Heart right ventricle (tissue), 16 donors: ENCODE measurements around the gene EIF1AX. TPM values are rescaled to one million over a fixed set of nuclear protein-coding genes. Genes with fewer than 3 reads are reported as not detected.

ENCODE experiments used
- ATAC-seq, 8 donors: fragments of 200-7000 bp; cut with Tn5 transposase; one replicate each; pipeline ENCODE4 v1.9.1; 2020; ENCODE audit warnings: mild to moderate bottlenecking in 8 of 8, moderate library complexity in 8 of 8, moderate number of reproducible peaks in 1 of 8
- DNase-seq, 2 donors: peaks; one replicate each; pipeline ENCODE4 v3.0.0-alpha.2; 2020
- H3K27ac ChIP-seq, 10 donors: fragments of 200-600 bp; sonication (generic) in 2 of 10; one replicate each; pipeline versions ENCODE4 v1.5.0 to v1.8.0; 2020 to 2022; ENCODE audit warnings: mild to moderate bottlenecking in 3 of 10
- H3K27me3 ChIP-seq, 7 donors: fragments of 200-600 bp; one replicate each; pipeline ENCODE4 v1.8.0; 2021 to 2022; ENCODE audit warnings: mild to moderate bottlenecking in 2 of 7
- H3K36me3 ChIP-seq, 9 donors: fragments of 200-600 bp; sonication (generic) in 1 of 9; one replicate each; pipeline versions ENCODE4 v1.5.0 to v1.8.0; 2020 to 2022; ENCODE audit warnings: mild to moderate bottlenecking in 2 of 9
- H3K4me1 ChIP-seq, 9 donors: fragments of 200-600 bp; sonication (generic) in 1 of 9; one replicate each; pipeline versions ENCODE4 v1.5.0 to v1.8.0; 2020 to 2022; ENCODE audit warnings: mild to moderate bottlenecking in 4 of 9
- H3K4me3 ChIP-seq, 10 donors: fragments of 200-600 bp; sonication (generic) in 2 of 10; one replicate each; pipeline versions ENCODE4 v1.5.0 to v1.8.0; 2020 to 2022; ENCODE audit warnings: mild to moderate bottlenecking in 7 of 10, moderate library complexity in 2 of 10
- H3K9me3 ChIP-seq, 11 donors: fragments of 200-600 bp in 10 of 11; sonication (generic) in 2 of 11; one replicate each; pipeline versions ENCODE4 v1.5.0 to v1.8.0; 2013 to 2022; ENCODE audit warnings: mild to moderate bottlenecking in 2 of 11, control low read depth in 1 of 11, moderate library complexity in 1 of 11
- CTCF ChIP-seq, 9 donors: fragments of 200-600 bp; sonication (generic) in 2 of 9; IDR thresholded peaks; one replicate each; pipeline versions ENCODE4 v1.5.0 to v1.8.0; 2021 to 2022; ENCODE audit warnings: antibody characterized with exemption in 9 of 9, mild to moderate bottlenecking in 5 of 9, moderate library complexity in 1 of 9
- whole genome bisulfite sequencing, 2 donors: extraction: QIAGEN DNeasy Blood & Tissue Kit; methylation state at CpG; one replicate each; pipeline ENCODE4 v1.1.7; 2013; ENCODE audit warnings: inconsistent platforms in 1 of 2; 5-methylcytosine and 5-hydroxymethylcytosine counted together
- intact Hi-C, 10 donors: fragments of 100-400 bp; cut with DNase I; formaldehyde crosslinking; loops; one replicate each; pipeline versions ENCODE4 v1.11.1 to v1.14.2; 2022
- polyA plus RNA-seq, 2 donors: library from polyadenylated mRNA; stranded (reverse); fragments of 200-250 nt; gene quantifications; one replicate each; pipeline ENCODE4 v1.2.3, GENCODE V29; 2013
- total RNA-seq, 10 donors: library from RNA; stranded (reverse); fragmentation: NEBNext Ultra II Directional in 3 of 10; extraction: Animal tissue kit (Norgen Biotek cat#: 25700) in 3 of 10; gene quantifications; one replicate each; pipeline versions ENCODE4 v1.2.1 to v1.2.4, GENCODE V29; 2021 to 2023
- donor health status: Arrhythmogenic right ventricular cardiomyopathy.
- donor health status: ischemic (EF 13 %, LVEDD 7.1; RV severe dilation, severe dysfunction).
- donor health status: healthy with polysubstance abuse.
- donor health status: DM: no; HTN: yes; CAD: no.
- donor health status: DM: no; HTN: no; CAD: no.
- donor health status: ischemic (EF 25% LVEDD 6.9; RV normal size, moderate dysfunction).
- donor health status: ischemic (EF 25% LVEDD 5.7; RV mildly dilated, moderate dysfunction).
- donor health status: healthy.
- donor health status: DM: yes; HTN: yes; CAD: no.
- donor health status: Ischemic cardiomyopathy.
- donor health status: ischemic (EF 35%, LVEDD 5.7; RV mildly dilated, moderate dysfunction).
- donor health status: nonischemic (EF 11% LVEDD 7.7; RV severe dilation, severe dysfunction).
- donor health status: DM: yes; HTN: yes; CAD: no.
- donor health status: PGD.
- donor health status: ischemic (EF 29% LVEDD 5.4; RV normal size, mild dysfunction).
- donor health status: nonischemic (EF 23%, LVEDD 6.1; RV moderate dilation, normal function).

The EIF1AX gene
- total and polyA plus RNA-seq, 12 donors, result 17.8 to 107 (median 58.8) TPM

GRCh38 chrX:20111271-20111670 lies 30.4 kb downstream of the EIF1AX start:
- WGBS, 2 donors, result 95 to 97% methylated on average over 10 of the region's 10 CpGs
- Histone ChIP-seq H3K27me3 (peaks cover 0 to 52% (median 0%) of the 10 kb centered on the region in 7 donors), H3K4me1 (peaks cover 0 to 5% (median 0%) of the 10 kb centered on the region in 9 donors), H3K36me3 (no peaks in the 10 kb centered on the region), H3K4me3 (no peak overlapping the region), H3K9me3 (no peaks in the 10 kb centered on the region), H3K27ac (no peak overlapping the region)
- intact Hi-C loops, result no loop called here
- DNase-seq (no peak), ATAC-seq (no peak)
- TF ChIP-seq CTCF (IDR thresholded peaks at IDR 0.05), result no peak

GRCh38 chrX:20101934-20102581 lies 39.6 kb downstream of the EIF1AX start:
- H3K4me3 ChIP-seq, result no peak overlapping the region
- intact Hi-C loops, result no loop called here
- WGBS, 2 donors, result 91 to 94% methylated on average over 2 of the region's 2 CpGs
- DNase-seq (no peak), ATAC-seq (no peak)
- no peaks in the 10 kb centered on the region for H3K9me3 ChIP-seq
- H3K4me1 ChIP-seq, result no peaks in the 10 kb centered on the region
- H3K36me3 ChIP-seq, result no peaks in the 10 kb centered on the region
- no peak overlapping the region for H3K27ac ChIP-seq
- no peak for TF ChIP-seq CTCF (IDR thresholded peaks at IDR 0.05)
- peaks cover 0 to 13% (median 0%) of the 10 kb centered on the region in 7 donors for H3K27me3 ChIP-seq

DNA sequence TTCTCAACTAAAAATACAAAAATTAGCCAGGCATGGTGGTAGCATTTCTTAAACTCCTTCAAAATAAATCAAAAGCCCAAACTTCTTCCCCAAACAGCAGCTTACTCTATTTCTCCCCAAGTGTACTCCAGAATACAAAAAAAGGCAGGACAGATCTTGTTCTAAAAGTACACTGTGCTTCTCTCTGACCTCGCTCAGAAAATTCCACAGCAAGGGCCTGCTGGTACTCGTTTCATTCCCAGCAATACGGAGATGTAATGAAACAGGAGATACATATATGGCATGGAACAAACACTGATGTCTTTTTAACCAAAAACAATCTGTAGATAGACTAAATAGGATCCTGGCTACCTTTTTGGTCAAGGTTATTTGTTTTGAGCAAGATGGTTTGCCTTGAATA lies 50.1 kb downstream of the EIF1AX start:
- no peaks in the 10 kb centered on the region for H3K4me1 ChIP-seq
- no peaks in the 10 kb centered on the region for H3K9me3 ChIP-seq
- no peak overlapping the region for H3K27ac ChIP-seq
- ATAC-seq, result no peak
- H3K4me3 ChIP-seq, result no peak overlapping the region
- H3K36me3 ChIP-seq, result no peaks in the 10 kb centered on the region
- TF ChIP-seq CTCF (IDR thresholded peaks at IDR 0.05), result no peak
- 82 to 88% methylated on average over 3 of the region's 3 CpGs for WGBS, 2 donors
- H3K27me3 ChIP-seq, result peaks cover 0 to 72% (median 0%) of the 10 kb centered on the region in 7 donors
- no peak for DNase-seq
- intact Hi-C loops, result no loop called here

DNA sequence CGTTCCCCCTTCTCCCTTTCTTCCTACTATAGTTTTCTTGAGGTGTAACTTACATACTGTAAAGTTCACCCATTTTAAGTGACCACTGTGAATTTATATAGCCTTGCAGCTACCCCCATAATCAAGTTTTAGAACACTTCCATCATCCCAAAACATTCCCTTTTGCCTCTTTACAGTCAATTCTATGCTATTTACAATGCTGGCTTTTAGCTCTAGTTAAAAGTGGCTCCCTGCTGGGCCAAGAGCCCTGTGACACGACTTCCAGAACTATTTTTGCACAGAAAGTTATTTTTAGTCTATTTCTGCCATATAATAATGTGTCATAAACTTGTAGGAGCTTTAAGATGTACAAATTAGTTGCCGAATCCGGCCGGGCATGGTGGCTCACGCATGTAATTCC lies 51.8 kb downstream of the EIF1AX start:
- intact Hi-C loops, result no loop called here
- ATAC-seq (no peak), DNase-seq (no peak)
- Histone ChIP-seq H3K27ac (no peak overlapping the region), H3K36me3 (no peaks in the 10 kb centered on the region), H3K27me3 (peaks cover 0 to 72% (median 0%) of the 10 kb centered on the region in 7 donors), H3K4me1 (no peaks in the 10 kb centered on the region), H3K9me3 (no peaks in the 10 kb centered on the region), H3K4me3 (no peak overlapping the region)
- TF ChIP-seq CTCF (IDR thresholded peaks at IDR 0.05), result no peak
- WGBS, 2 donors, result 62 to 68% methylated on average over 6 of the region's 6 CpGs
